Body of pancreas (tissue), 4 donors: ENCODE measurements around the gene MKNK2. TPM values are rescaled to one million over a fixed set of nuclear protein-coding genes. Genes with fewer than 3 reads are reported as not detected.
"Not testable (repeated sequence)": the region's sequence is repeated elsewhere in the genome, so short reads cannot be mapped to it uniquely, and the experiment has no call there.

Experiments used
- ATAC-seq: fragments of 150-250 bp; one replicate; pipeline ENCODE4 v1.9.1; 2016
- DNase-seq, 4 donors: peaks; one replicate each; pipeline ENCODE4 v3.0.0-alpha.2; 2019
- H3K27ac ChIP-seq, 4 donors: fragments of 200-600 bp; sonication (generic); 1 replicate in 3 of 4; 2 replicates in 1 of 4; pipeline versions ENCODE4 v1.5.1 to v1.6.1; 2016 to 2019; ENCODE audit warnings: mild to moderate bottlenecking in 1 of 4, mixed read lengths in 1 of 4, moderate library complexity in 1 of 4
- H3K27me3 ChIP-seq, 2 donors: fragments of 200-600 bp; sonication (generic); one replicate each; pipeline ENCODE4 v1.6.0; 2016; ENCODE audit warnings: mild to moderate bottlenecking in 1 of 2
- H3K36me3 ChIP-seq, 2 donors: fragments of 200-600 bp; sonication (generic); replicated peaks in 1 of 2; 2 replicates each; pipeline ENCODE4 v1.5.1; 2016; ENCODE audit warnings: low read depth in 2 of 2; ENCODE audit not compliant: insufficient read depth in 1 of 2
- H3K4me1 ChIP-seq: fragments of 200-600 bp; sonication (generic); one replicate; pipeline ENCODE4 v1.6.0; 2016
- H3K4me3 ChIP-seq, 2 donors: fragments of 200-600 bp; sonication (generic); 1 replicate in 1 of 2; 2 replicates in 1 of 2; pipeline ENCODE4 v1.5.1; 2016 to 2019
- H3K9me3 ChIP-seq, 3 donors: fragments of 200-600 bp; sonication (generic); 1 replicate in 2 of 3; 2 replicates in 1 of 3; pipeline ENCODE4 v1.5.1; 2016
- CTCF ChIP-seq, 7 experiments: fragments of 450-650 bp in 4 of 7; fragments of 200-600 bp in 3 of 7; sonication (generic) in 3 of 7; IDR thresholded peaks; one replicate each; pipeline ENCODE4 v1.5.1; 2016 to 2019; ENCODE audit warnings: antibody characterized with exemption in 7 of 7
- POLR2A ChIP-seq, 3 donors: fragments of 450-650 bp; IDR thresholded peaks; one replicate each; pipeline ENCODE4 v1.6.1; 2016; ENCODE audit warnings: antibody characterized with exemption in 3 of 3, mild to moderate bottlenecking in 2 of 3
- WGBS, 2 donors: methylation state at CpG; one replicate each; pipeline ENCODE4 v1.1.5; 2017; 5-methylcytosine and 5-hydroxymethylcytosine counted together
- intact Hi-C: fragments of 100-400 bp; cut with DNase I; formaldehyde crosslinking; loops from one replicate; pipeline ENCODE4 v1.15.1; 2023
- small RNA-seq: library from RNA; depleted of rRNA; stranded (forward); fragments of <200 nt; gene quantifications from one replicate; pipeline ENCODE3, GENCODE V24; 2016
- total RNA-seq, 2 donors: library from RNA; depleted of rRNA; stranded (reverse); fragments of >200 nt; gene quantifications; one replicate each; pipeline ENCODE4 v1.1.0, GENCODE V29; 2016

MKNK2 gene
- total RNA-seq, 2 donors from 2014 or later = 180 to 273 TPM

DNA sequence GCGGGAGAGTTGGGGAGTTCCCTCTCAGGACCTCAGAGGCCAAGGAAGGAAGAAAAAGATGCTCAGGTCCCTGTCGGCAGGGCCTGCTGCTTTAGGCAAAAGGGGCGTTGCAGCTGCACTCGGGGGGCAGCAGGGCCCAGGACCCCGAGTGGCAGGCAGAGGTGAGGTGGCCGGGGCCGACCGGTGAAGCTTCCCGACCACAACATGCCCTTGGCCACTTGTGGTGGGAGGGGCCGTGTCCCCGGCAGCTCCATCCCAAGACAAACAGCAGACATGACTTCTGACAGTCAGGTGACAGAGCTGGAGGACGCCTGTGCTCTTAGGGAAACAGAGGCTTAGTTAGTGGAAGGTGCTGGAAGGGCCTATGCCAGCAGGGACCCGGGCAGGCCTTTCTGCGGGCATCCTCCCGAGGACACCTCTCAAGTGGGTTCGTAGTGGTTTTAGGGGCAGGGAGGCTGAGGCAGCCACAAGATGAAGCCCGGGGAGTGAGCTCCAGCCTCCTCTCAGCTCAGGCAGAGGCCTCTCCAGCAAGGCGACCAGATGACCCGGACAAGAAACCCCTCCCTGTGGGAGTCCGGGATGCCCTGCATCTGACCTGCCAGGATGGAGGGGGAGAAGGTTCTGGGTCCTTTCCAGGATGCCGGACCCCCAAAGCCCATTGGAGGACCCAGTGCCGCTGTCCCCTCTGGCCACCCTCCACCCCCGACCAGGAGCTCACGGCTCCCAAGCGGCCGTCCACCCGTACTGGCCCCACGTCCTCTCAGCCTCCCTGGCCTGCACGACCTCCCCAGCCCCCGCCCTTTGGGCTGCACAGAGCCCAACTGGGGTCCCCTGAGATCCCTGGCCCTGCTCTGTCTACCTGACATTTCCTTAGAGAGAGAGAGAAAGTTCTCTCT lies 59.8 kb downstream of the MKNK2 start:
- WGBS, 2 donors = 89% methylated on average over 20 to 24 of the region's 30 CpGs
- ATAC-seq (no peak), DNase-seq (no peak)
- no peaks in the 10 kb centered on the region for H3K9me3 ChIP-seq
- no peaks in the 10 kb centered on the region for H3K27me3 ChIP-seq
- no peaks in the 10 kb centered on the region for H3K4me1 ChIP-seq
- intact Hi-C loops = no loop called here
- H3K27ac ChIP-seq = no peak overlapping the region
- H3K4me3 ChIP-seq = no peak overlapping the region
- TF ChIP-seq CTCF (IDR thresholded peaks at IDR 0.05) = no peak
- TF ChIP-seq POLR2A (IDR thresholded peaks at IDR 0.05) = no peak
- peaks cover 7 to 15% of the 10 kb centered on the region in 2 donors for H3K36me3 ChIP-seq

DNA sequence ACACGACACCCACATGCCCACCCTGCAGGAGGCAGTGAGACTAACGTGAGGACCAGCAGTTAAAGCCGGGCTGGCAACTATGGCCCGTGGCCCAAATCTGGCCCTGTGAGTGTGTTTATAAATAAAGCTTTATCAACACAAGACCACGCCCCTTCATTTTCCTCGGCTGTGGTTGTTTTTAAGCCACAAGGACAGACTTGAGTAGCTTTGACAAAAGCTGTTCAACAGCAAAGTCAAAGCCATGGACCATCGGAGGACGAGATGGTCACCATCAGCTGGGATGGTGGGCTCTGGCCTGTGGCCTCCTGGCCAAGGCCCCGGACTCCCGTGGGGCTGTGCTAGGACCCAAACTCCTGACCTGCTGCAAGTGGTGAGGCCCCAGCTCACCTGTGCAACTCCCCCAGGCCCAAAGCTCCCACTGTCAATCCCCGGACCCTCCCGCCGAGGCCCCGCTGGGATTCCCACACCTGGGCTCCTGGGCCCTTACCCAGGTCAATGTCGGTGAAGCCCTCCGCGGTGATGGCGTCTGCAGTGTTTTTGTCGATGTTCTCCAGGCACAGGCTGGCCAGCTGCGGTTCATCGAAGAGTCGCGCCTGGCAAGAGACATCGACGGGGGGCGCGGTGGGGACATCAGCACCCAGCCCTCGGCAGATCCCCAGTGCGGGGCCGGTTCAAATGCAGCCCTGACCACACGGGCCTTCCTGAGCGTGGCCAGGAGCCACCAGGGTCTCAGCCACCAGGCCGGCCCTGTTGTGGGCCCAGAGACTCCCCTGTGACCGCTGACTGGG lies 60.6 kb downstream of the MKNK2 start:
- Histone ChIP-seq H3K36me3 (peaks cover 7 to 17% of the 10 kb centered on the region in 2 donors), H3K9me3 (no peaks in the 10 kb centered on the region), H3K4me3 (no peak overlapping the region), H3K27me3 (no peaks in the 10 kb centered on the region), H3K27ac (no peak overlapping the region), H3K4me1 (no peaks in the 10 kb centered on the region)
- no peak for ATAC-seq
- intact Hi-C loops = no loop called here
- DNase-seq = no peak
- 96 to 100% methylated on average over 13 to 34 of the region's 34 CpGs for WGBS, 2 donors
- TF ChIP-seq CTCF (IDR thresholded peaks at IDR 0.05) (no peak), POLR2A (IDR thresholded peaks at IDR 0.05) (no peak)

- Histone ChIP-seq H3K36me3 (peaks cover 7 to 22% of the 10 kb centered on the region in 2 donors), H3K4me1 (no peaks in the 10 kb centered on the region), H3K4me3 (no peak overlapping the region), H3K27me3 (no peaks in the 10 kb centered on the region), H3K27ac (no peak overlapping the region), H3K9me3 (no peaks in the 10 kb centered on the region)
- no peak for ATAC-seq
- intact Hi-C loops = no loop called here
- no peak for TF ChIP-seq CTCF (IDR thresholded peaks at IDR 0.05)
- no peak for TF ChIP-seq POLR2A (IDR thresholded peaks at IDR 0.05)
- 91 to 94% methylated on average over 19 to 38 of the region's 40 CpGs for WGBS, 2 donors
- no peak for DNase-seq
Measured at GRCh38 chr19:1989513-1990229, 61.4 kb downstream of the MKNK2 start.

GRCh38 chr19:1988464-1988863 lies 62.6 kb downstream of the MKNK2 start:
- H3K27ac ChIP-seq, intact Hi-C loops, DNase-seq, H3K4me1 ChIP-seq, H3K9me3 ChIP-seq, ATAC-seq, H3K4me3 ChIP-seq, H3K27me3 ChIP-seq: not testable (repeated sequence)
- peaks cover 7 to 22% of the 10 kb centered on the region in 2 donors for H3K36me3 ChIP-seq
- WGBS, 2 donors = 86 to 87% methylated on average over 10 of the region's 10 CpGs

Small RNA genes lying within 50 kb of the gene (small RNA-seq; reads per million reads assigned to genes)
- gene AC007136.1 = not detected

Other genes with a start within 250 kb of the MKNK2 start
- under 1 TPM in 1 of 2 donors, not detected in 1; 0.52 TPM for gene ATP8B3, start 239.0 kb downstream of the MKNK2 start, total RNA-seq
- 10 to 100 TPM; 16.6 to 19.8 TPM for gene REXO1, start 202.8 kb downstream of the MKNK2 start, total RNA-seq
- gene KLF16, start 187.7 kb downstream of the MKNK2 start, total RNA-seq = 1 to 10 TPM; 2.3 to 3.6 TPM
- 100 to 1,000 TPM in 1 of 2 donors, 10 to 100 TPM in 1; 56.8 to 100 TPM for gene ABHD17A, start 165.7 kb downstream of the MKNK2 start, total RNA-seq
- gene ADAT3, start 145.8 kb downstream of the MKNK2 start, total RNA-seq = 10 to 100 TPM; 10.5 to 13.7 TPM
- gene SCAMP4, start 145.8 kb downstream of the MKNK2 start, total RNA-seq = 10 to 100 TPM; 37.6 to 67.2 TPM
- gene CSNK1G2, start 110.1 kb downstream of the MKNK2 start, total RNA-seq = 10 to 100 TPM; 35.3 to 65.6 TPM
- gene BTBD2, start 35.5 kb downstream of the MKNK2 start, total RNA-seq = 10 to 100 TPM; 42.3 to 44.8 TPM
- gene MOB3A, start 45.1 kb upstream of the MKNK2 start, total RNA-seq = 10 to 100 TPM; 11.7 to 22.1 TPM
- gene IZUMO4, start 45.7 kb upstream of the MKNK2 start, total RNA-seq = 1 to 10 TPM; 3.4 to 4.0 TPM
- 100 to 1,000 TPM in 1 of 2 donors, 10 to 100 TPM in 1; 77.0 to 124 TPM for gene AP3D1, start 100.3 kb upstream of the MKNK2 start, total RNA-seq
- 10 to 100 TPM; 10.1 to 44.5 TPM for gene DOT1L, start 112.7 kb upstream of the MKNK2 start, total RNA-seq
- gene PLEKHJ1, start 185.1 kb upstream of the MKNK2 start, total RNA-seq = 10 to 100 TPM; 47.5 to 89.0 TPM
- 10 to 100 TPM; 15.5 to 30.1 TPM for gene SF3A2, start 185.6 kb upstream of the MKNK2 start, total RNA-seq
- gene AMH, start 198.1 kb upstream of the MKNK2 start, total RNA-seq = 10 to 100 TPM in 1 of 2 donors, under 1 TPM in 1; 0.99 to 11.7 TPM
- gene JSRP1, start 205.2 kb upstream of the MKNK2 start, total RNA-seq = not detected
- gene PEAK3, start 230.9 kb upstream of the MKNK2 start, total RNA-seq = under 1 TPM; 0.66 to 0.78 TPM